Measurements from ENCODE around the gene JCHAIN. TPM values are rescaled to one million over a fixed set of nuclear protein-coding genes. Genes with fewer than 3 reads are reported as not detected.

JCHAIN gene
- total RNA-seq, 4 donors from 2014 or later: 1.7 to 5.9 (median 2.4) TPM

DNA sequence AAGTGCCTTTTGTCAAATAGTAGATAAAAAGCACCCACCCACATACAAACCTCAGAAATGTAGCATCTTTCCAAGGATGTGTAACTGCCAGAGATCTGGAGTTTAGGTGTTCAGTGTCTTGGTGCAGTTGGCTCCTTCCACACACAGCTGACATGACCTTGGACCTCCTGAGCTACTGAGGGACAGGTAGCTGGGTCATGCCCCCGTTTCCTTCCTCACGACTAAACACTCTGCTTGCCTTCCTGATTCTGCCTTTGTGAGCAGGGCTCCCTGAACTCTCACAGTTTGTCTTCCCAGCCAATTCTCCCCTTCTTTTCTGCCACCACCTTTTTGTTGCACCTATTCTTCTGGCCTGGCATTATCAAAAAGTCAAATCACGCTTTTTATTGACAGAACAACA is 45.3 kb upstream of the JCHAIN start:
- TF ChIP-seq, protein P1, sequence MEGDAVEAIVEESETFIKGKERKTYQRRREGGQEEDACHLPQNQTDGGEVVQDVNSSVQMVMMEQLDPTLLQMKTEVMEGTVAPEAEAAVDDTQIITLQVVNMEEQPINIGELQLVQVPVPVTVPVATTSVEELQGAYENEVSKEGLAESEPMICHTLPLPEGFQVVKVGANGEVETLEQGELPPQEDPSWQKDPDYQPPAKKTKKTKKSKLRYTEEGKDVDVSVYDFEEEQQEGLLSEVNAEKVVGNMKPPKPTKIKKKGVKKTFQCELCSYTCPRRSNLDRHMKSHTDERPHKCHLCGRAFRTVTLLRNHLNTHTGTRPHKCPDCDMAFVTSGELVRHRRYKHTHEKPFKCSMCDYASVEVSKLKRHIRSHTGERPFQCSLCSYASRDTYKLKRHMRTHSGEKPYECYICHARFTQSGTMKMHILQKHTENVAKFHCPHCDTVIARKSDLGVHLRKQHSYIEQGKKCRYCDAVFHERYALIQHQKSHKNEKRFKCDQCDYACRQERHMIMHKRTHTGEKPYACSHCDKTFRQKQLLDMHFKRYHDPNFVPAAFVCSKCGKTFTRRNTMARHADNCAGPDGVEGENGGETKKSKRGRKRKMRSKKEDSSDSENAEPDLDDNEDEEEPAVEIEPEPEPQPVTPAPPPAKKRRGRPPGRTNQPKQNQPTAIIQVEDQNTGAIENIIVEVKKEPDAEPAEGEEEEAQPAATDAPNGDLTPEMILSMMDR (IDR thresholded peaks at IDR 0.05): no peak
- TF ChIP-seq POLR2A (IDR thresholded peaks at IDR 0.05): no peak
- DNase-seq (ENCODE audit: low spot score in 2 of 2): no peak
- WGBS, 2 donors: 61 to 72% methylated on average over 3 of the region's 3 CpGs
- H3K4me3 ChIP-seq (ENCODE audit: low read depth, poor library complexity, severe bottlenecking): no peak overlapping the region
- intact Hi-C loops (cut with DNase I; ENCODE audit: low total_unique reads): no loop called here

DNA sequence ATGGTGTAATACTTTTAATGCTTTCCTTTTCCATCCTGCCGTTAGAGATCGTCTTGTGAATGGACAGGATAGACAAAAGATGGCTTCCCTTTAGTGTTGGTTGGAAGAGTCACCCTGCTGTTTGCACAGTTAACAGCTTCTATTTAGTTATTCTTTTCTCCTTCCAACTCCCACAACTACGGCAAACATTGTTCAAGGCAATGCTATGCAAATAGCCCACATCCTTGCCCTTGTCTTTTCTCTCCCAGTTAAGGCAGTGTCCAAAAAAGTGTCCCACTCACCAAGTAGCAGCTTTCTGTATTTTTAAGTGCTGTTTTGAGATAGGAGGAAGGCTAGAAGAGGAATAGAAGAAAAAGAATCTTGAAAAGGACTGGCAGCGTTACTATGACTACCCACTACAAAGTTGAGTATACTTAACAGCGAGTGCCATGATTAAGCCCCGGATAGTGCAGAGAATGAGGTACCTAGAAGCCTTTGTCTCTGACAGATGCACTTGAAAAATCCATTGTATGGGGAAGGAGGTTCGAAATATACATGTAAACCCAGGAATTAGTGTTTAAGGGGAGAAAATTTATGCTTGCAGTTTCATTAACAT is 43.4 kb upstream of the JCHAIN start:
- no peak for DNase-seq (ENCODE audit: low spot score in 2 of 2)
- intact Hi-C loops (cut with DNase I; ENCODE audit: low total_unique reads): no loop called here
- WGBS, 2 donors: 88% methylated on average over 7 of the region's 7 CpGs
- H3K4me3 ChIP-seq (ENCODE audit: low read depth, poor library complexity, severe bottlenecking): no peak overlapping the region
- no peak for TF ChIP-seq POLR2A (IDR thresholded peaks at IDR 0.05)
- TF ChIP-seq, protein P1 (IDR thresholded peaks at IDR 0.05): no peak

DNA sequence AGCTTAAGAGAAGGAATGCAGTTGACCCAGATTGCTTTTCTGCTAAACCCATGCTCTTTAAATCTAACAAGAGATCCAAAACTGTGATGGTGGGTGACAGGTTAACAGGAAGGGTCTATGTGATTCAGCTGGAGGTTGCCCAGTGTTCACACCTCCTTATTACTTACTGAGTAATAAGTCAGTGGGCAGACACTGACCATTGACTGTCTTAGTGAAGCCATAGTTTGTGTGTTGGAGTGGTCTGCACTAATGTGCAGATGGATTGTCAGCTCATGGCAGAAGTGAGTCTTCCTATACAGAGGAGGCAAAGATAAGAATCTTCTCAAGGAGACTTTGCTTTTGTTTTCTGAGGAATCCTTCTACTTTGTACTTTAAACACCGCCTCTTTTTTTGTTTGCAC is 40.2 kb upstream of the JCHAIN start:
- DNase-seq (ENCODE audit: low spot score in 2 of 2): no peak
- H3K4me3 ChIP-seq (ENCODE audit: low read depth, poor library complexity, severe bottlenecking): no peak overlapping the region
- TF ChIP-seq POLR2A (IDR thresholded peaks at IDR 0.05): no peak
- TF ChIP-seq, protein P1 (IDR thresholded peaks at IDR 0.05): no peak
- WGBS, 2 donors: 53 to 65% methylated on average over 1 of the region's 1 CpG
- intact Hi-C loops (cut with DNase I; ENCODE audit: low total_unique reads): no loop called here

DNA sequence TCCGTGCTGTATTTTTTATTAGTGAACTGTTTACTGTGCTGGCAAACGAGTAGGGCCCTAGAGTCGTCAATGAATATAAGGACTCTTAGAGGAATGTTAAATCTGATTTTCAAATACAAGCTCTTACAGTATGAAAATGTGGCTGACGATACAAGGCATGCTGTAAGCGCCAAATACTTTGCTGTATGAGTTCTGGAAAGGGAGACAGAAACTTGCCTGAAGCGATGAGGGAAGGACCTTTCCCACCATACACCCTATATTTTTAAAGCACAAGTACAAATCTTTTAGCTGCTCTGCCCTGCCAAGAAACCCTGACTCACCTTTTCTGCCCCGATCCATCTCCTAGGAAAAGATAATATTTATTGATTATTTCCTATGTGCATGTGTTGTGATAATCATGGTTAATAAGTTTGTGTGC is 39.7 kb upstream of the JCHAIN start:
- DNase-seq (ENCODE audit: low spot score in 2 of 2): no peak
- TF ChIP-seq POLR2A (IDR thresholded peaks at IDR 0.05): no peak
- TF ChIP-seq, protein P1 (IDR thresholded peaks at IDR 0.05): no peak
- H3K4me3 ChIP-seq (ENCODE audit: low read depth, poor library complexity, severe bottlenecking): peak overlapping the region; percentile 73
- 3 to 8% methylated on average over 7 of the region's 7 CpGs for WGBS, 2 donors
- intact Hi-C loops (cut with DNase I; ENCODE audit: low total_unique reads): no loop called here

DNA sequence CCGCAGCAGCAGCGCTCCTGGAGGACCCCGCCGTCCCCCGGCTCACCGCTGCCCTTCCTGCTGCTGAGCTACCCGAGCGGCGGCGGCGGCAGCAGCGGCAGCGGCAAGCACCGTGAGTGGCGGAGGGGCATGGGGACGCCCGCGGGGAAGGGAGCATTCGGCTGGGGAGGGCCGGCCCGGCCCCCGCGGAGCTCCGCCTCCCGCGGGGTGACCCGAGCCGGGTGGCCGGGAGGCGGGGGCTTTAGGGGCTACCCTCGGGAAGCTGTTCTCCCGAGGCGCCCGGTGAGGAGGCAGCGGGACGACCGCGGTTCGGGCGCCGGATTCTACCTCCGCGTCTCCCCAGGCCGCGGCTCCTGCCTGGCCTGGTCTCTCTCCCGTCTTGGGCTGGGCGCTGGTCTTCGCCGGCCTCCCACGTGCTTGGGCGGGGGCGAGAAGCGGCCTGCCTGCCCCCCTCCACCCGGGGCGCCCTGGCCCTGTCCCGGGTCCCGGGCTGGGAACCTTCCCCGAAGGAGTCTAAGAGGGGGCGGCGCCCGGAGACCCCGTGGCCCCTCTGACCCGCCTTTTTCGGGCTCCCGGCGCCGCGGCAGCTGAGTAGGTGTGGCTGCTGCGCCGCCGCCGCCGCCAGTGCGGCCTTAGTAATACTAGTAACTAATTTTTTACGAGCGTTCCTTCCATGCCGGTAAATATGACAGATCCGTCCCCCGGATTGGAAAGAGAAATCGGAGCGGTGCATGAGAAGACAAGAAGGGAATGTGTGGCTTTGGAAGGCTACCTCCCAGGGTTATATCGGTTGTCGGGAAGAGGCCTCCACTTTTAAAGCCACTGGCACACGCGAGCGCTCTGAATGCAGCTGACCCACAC is 39.1 kb upstream of the JCHAIN start:
- peak; percentile 65 to 95 for DNase-seq (ENCODE audit: low spot score in 2 of 2)
- intact Hi-C loops (cut with DNase I; ENCODE audit: low total_unique reads): no loop called here
- H3K4me3 ChIP-seq (ENCODE audit: low read depth, poor library complexity, severe bottlenecking): peak overlapping the region; percentile 73
- TF ChIP-seq POLR2A (IDR thresholded peaks at IDR 0.05): no peak
- TF ChIP-seq, protein P1 (IDR thresholded peaks at IDR 0.05): no peak
- 0 to 1% methylated on average over 39 to 55 of the region's 86 CpGs for WGBS, 2 donors

Data from lower leg skin (tissue), 4 donors.